Measurements from ENCODE around the gene LHX6.

The LHX6 gene

GRCh38 chr9:122234022-122234748, 5.4 kb upstream of the LHX6 start:
- no peak for DNase-seq

DNA sequence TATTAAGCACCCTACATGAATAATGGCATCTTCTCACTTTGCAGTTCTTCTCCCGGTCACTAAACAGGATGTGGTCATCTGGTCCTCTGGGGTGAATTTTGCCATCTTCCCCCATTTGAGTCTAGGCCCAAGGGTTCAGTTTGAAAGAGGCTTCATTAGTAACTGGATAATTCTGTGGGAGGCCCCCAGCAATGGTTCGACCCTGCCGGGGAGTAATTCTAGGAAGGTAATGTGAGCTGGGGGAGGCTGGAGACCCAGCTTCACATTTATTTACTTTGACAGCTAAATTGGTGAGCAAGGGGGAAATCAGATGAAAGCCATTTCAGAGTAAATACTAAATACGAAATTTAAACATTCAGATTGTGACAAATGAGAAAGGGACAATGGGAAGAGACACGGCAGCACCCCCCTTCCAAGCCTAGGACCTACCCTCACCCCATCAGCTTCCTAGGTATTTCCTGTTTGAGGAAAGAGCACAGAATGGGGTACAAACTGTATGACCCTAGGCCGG, 4.1 kb upstream of the LHX6 start:
- DNase-seq, result no peak

DNA sequence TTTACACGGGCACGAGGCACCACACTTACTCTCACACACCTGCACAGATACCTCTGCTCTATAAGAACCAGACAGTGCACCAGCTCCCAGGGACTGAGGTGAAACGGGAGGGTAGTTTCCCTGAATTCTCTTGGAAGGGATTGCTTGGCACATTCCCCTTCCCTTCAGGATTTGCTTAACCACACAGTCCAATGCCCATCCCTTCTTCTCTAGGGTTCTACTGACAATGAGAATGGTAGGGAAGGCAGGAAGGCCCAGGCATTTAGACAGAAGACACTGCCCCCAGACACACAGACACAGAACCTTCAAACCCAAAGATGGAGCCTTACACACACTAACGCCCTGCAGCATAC, 704 bp upstream of the LHX6 start:
- DNase-seq, result no peak

GRCh38 chr9:122228191-122228567, 578 bp downstream of the LHX6 start:
- DNase-seq, result no peak

GRCh38 chr9:122227575-122227900, 1.2 kb downstream of the LHX6 start:
- no peak for DNase-seq

- no peak for DNase-seq
These were observed 1.8 kb downstream of the LHX6 start for GRCh38 chr9:122226758-122227574.

DNA sequence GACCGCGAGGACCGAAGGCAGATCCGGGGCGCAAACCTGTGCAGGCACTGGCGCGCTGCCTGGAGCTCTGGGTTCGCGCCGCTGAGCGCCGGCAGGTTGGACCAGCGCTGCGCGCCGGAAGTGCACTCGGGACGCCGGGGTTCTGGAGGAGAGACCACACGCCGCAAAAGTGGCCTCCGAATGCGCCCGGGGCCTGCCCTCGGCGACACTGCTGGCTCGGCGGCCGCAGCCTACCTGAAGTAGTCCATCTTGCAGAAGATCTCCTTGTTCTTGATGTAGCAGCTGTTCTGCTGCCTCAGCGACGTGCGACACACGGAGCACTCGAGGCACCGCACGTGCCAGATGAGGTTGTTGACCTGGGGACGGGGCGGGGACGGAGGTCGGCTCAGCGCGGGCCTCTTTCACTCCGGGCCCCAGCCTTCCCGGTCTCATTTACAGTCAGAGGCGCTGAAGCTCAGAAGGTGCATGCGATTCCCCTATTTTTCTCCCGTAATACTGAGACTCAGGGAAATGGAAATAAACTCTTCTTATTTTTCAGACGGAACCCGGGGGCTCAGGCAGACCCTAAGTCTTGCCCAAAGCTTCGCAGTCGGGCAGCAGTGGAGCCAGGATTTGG, 2.5 kb downstream of the LHX6 start:
- DNase-seq, result no peak

- DNase-seq, result no peak
These were observed 3.2 kb downstream of the LHX6 start for GRCh38 chr9:122225312-122226141.

DNA sequence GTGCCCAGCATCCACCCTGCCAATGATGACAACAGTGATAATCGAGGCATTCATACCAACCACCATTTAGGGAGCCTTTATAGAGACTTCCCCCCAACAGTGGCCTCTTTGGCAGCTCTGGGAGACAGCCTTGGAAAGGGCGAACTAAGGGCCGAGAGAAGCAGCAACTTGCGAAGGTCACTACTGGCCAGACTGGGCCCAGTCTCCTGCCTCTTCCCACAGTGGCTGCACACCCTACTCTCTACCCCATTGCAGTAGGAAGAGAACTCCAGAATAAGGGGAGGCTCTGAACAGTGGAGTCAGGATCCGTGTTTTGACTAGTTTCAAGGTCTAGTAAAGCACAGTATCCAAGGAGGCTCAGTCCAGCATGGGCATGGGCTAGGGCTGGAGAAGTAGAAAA, 5.3 kb downstream of the LHX6 start:
- no peak for DNase-seq

DNA sequence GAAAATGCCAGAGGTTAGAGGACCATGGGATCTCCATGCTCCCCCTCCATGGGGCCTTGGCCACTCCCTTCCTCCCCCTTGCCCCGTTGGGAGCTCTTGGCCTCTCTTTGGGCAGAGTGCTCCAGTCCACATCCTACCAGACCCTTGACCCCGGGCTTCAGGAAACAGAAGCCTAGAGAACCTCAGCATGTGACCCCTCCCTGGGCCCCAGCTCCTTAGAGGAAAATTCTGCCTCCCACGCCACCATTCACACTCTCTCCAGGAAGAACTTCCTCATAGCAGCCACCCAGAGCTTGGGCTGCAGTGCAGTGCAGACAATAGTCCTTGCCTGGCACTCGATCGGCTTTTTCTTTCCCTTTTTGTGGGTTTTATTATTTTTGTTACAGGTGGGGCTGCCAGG, 6.0 kb downstream of the LHX6 start:
- DNase-seq, result no peak

GRCh38 chr9:122221183-122221811, 7.5 kb downstream of the LHX6 start:
- DNase-seq, result no peak

- no peak for DNase-seq
These were observed 8.0 kb downstream of the LHX6 start for GRCh38 chr9:122220673-122221182.

DNA sequence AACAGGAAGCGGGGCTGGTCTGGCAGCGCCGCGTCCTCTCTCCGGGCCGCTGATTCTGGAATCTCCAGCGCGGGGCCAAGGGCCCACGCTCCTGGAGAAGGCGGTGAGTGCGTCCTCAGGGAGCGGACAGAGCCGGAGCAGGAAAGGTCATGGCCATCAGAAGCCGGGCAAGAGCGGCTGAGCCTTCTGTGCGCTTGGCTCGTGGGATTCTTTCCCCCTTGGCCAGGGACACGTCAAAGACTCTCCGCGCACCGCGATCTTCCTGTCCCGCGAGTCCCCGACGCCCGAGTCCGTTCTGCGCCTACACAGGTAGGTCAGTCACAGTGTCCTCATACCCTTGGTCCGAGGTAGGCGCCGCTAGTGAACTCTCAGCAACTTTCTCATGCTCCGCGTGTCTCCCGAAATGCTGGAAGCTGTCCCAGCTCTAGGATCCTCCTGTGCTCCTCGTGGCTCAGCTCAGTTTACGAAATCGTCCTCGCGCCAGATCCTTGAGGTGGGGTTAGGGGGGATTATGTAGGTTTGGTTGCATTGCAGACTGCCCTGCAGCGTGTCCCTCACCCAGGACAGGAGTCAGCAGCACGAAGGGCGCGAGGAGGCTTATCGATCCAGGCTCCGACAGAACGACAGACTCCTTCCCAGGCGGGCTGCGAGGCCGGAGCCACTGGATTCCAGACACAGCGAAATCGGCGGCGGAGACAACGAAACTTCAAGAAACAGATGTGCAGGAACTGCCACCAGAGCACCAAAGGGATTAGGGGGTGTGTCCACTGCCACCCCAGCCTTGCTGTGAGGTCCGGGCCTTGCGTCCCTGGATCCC, 8.7 kb downstream of the LHX6 start:
- no peak for DNase-seq

- DNase-seq, result no peak
These were observed 9.6 kb downstream of the LHX6 start for GRCh38 chr9:122218935-122219855.

- DNase-seq, result no peak
These were observed 10.5 kb downstream of the LHX6 start for GRCh38 chr9:122218071-122218934.

- DNase-seq, result no peak
These were observed 11.1 kb downstream of the LHX6 start for GRCh38 chr9:122217640-122218039.

- no peak for DNase-seq
These were observed 11.8 kb downstream of the LHX6 start for GRCh38 chr9:122216798-122217418.

- no peak for DNase-seq
These were observed 12.5 kb downstream of the LHX6 start for GRCh38 chr9:122216138-122216797.
